K562 (cell line): ENCODE data around the gene ATRN. TPM values are rescaled to one million over a fixed set of nuclear protein-coding genes. Genes with fewer than 3 reads are reported as not detected.

Source experiments
- ATAC-seq: fragments of 200-7000 bp; cut with Tn5 transposase; 3 replicates; pipeline ENCODE4 v1.9.1; 2020; ENCODE audit warnings: moderate library complexity
- BruUV-seq: library from RNA; stranded (reverse); fragments of 400-500 nt; replicated peaks from 2 replicates; lab custom pipeline; 2021; lab: Mats Ljungman, UMichigan
- CTCF ChIA-PET: fragments of 300-600 bp; formaldehyde crosslinking; extraction: SDS; loops from one replicate; lab custom pipeline; 2021; ENCODE audit warnings: low intra/inter-chr PET ratio; lab: Yijun Ruan, JAX
- POLR2A ChIA-PET: fragments of 300-600, 350-650 bp; sonication (Branson Sonifier 250); formaldehyde crosslinking; extraction: SDS; loops from one replicate; lab custom pipeline; 2021; ENCODE audit warnings: antibody characterized with exemption, inconsistent platforms; lab: Yijun Ruan, JAX
- DNase-seq, 4 experiments: peaks; one replicate each; pipeline versions ENCODE4 v3.0.0 to v3.0.0-alpha.2; 2011 to 2018; ENCODE audit warnings: low spot score in 3 of 4, mixed read lengths in 3 of 4; ENCODE audit errors: extremely low read depth in 1 of 4
- FAIRE-seq: peaks from 2 replicates; lab custom pipeline; 2011; peaks lifted over from hg19 to GRCh38; lab: Jason Lieb, UNC
- H2AFZ ChIP-seq: 2 replicates; pipeline ENCODE4 v1.6.0; 2011; ENCODE audit warnings: low read depth, low read length, control low read depth, inconsistent platforms
- H3K27ac ChIP-seq: fragments of 200-600 bp; 3 replicates; pipeline ENCODE4 v1.8.0; 2011; ENCODE audit warnings: low read depth, mild to moderate bottlenecking, control low read depth, inconsistent platforms, low read length, moderate library complexity, mixed read lengths; ENCODE audit errors: extremely low read depth
- H3K27me3 ChIP-seq, 2 experiments: fragments of 300-600 bp in 1 of 2; 2 replicates in 1 of 2; 3 replicates in 1 of 2; pipeline versions ENCODE4 v1.6.0 to v1.8.0; 2011; ENCODE audit warnings: inconsistent platforms in 2 of 2, low read length in 2 of 2, mild to moderate bottlenecking in 1 of 2, mixed read lengths in 1 of 2, moderate library complexity in 1 of 2; ENCODE audit not compliant: control insufficient read depth in 2 of 2, insufficient read depth in 2 of 2
- H3K36me3 ChIP-seq: fragments of 300-600 bp; 3 replicates; pipeline ENCODE4 v1.8.0; 2011; ENCODE audit warnings: mild to moderate bottlenecking, low read length, inconsistent platforms; ENCODE audit not compliant: control insufficient read depth, insufficient read depth
- H3K4me1 ChIP-seq, 2 experiments: fragments of 200-600 bp in 1 of 2; replicated peaks in 1 of 2; 2 replicates in 1 of 2; 3 replicates in 1 of 2; pipeline versions ENCODE4 v1.5.1 to v1.8.0; 2011; ENCODE audit warnings: inconsistent platforms in 2 of 2, low read length in 2 of 2, mild to moderate bottlenecking in 1 of 2, mixed read lengths in 1 of 2, moderate library complexity in 1 of 2; ENCODE audit not compliant: control insufficient read depth in 2 of 2, insufficient read depth in 2 of 2
- H3K4me2 ChIP-seq: 2 replicates; pipeline ENCODE4 v1.6.1; 2011; ENCODE audit warnings: low read length, control low read depth, inconsistent platforms, mixed read lengths; ENCODE audit not compliant: insufficient read depth
- H3K4me3 ChIP-seq: fragments of 200-600 bp; sonication (generic), shearing (Covaris generic); 2 replicates; pipeline ENCODE4 v1.5.1; 2016; ENCODE audit warnings: control low read depth, inconsistent platforms
- H3K79me2 ChIP-seq: fragments of 200-600 bp; 3 replicates; pipeline ENCODE4 v1.8.0; 2011; ENCODE audit warnings: low read length, inconsistent platforms; ENCODE audit not compliant: control insufficient read depth, insufficient read depth
- H3K9ac ChIP-seq, 2 experiments: 2 replicates each; pipeline versions ENCODE4 v1.6.0 to v1.6.1; 2011; ENCODE audit warnings: low read depth in 2 of 2, low read length in 2 of 2, control low read depth in 1 of 2, inconsistent platforms in 1 of 2, mild to moderate bottlenecking in 1 of 2, mixed read lengths in 1 of 2; ENCODE audit not compliant: insufficient read depth in 1 of 2
- H3K9me1 ChIP-seq: one replicate; pipeline ENCODE4 v1.6.0; 2011; ENCODE audit warnings: inconsistent platforms, mild to moderate bottlenecking, low read length, moderate library complexity; ENCODE audit not compliant: control insufficient read depth, insufficient read depth
- H3K9me3 ChIP-seq: replicated peaks from 2 replicates; pipeline ENCODE4 v1.5.1; 2011; ENCODE audit warnings: low read depth, low read length, inconsistent platforms; ENCODE audit not compliant: control insufficient read depth, insufficient read depth
- H4K20me1 ChIP-seq: replicated peaks from 2 replicates; pipeline ENCODE4 v1.6.1; 2011; ENCODE audit warnings: low read length, inconsistent platforms, mixed read lengths; ENCODE audit not compliant: control insufficient read depth, insufficient read depth
- CBX5 ChIP-seq: IDR thresholded peaks from 2 replicates; pipeline ENCODE4 v1.6.1; 2014; ENCODE audit warnings: low read depth, borderline replicate concordance
- HDAC2 ChIP-seq: fragments of 450-650 bp; IDR thresholded peaks from 2 replicates; pipeline ENCODE4 v1.6.1; 2016; ENCODE audit warnings: mild to moderate bottlenecking
- KAT8 ChIP-seq: fragments of 450-650 bp; IDR thresholded peaks from 2 replicates; pipeline ENCODE4 v1.6.1; 2016; ENCODE audit warnings: low read depth, mild to moderate bottlenecking
- NFXL1 ChIP-seq: fragments of 450-650 bp; formaldehyde crosslinking; IDR thresholded peaks from 2 replicates; pipeline ENCODE4 v1.4.0; 2021; ENCODE audit warnings: mild to moderate bottlenecking
- RB1 ChIP-seq: fragments of 450-650 bp; IDR thresholded peaks from 2 replicates; pipeline ENCODE4 v1.6.1; 2017; ENCODE audit warnings: low read depth, mild to moderate bottlenecking
- RBM15 ChIP-seq: fragments of 200-400 bp; formaldehyde crosslinking; IDR thresholded peaks from 2 replicates; pipeline ENCODE4 v1.6.1; 2018; ENCODE audit warnings: mild to moderate bottlenecking, low read length, moderate library complexity; ENCODE audit not compliant: insufficient read depth
- TCF3 ChIP-seq: sonication (generic); formaldehyde crosslinking; IDR thresholded peaks from 2 replicates; pipeline ENCODE4 v1.4.0; 2020; ENCODE audit warnings: mild to moderate bottlenecking, missing genetic modification reagents
- ZC3H11A ChIP-seq: IDR thresholded peaks from 2 replicates; pipeline ENCODE4 v1.6.1; 2012; ENCODE audit warnings: low read depth, low read length, improper control_type of control experiment
- ZNF507 ChIP-seq: conservative IDR thresholded peaks from 2 replicates; pipeline ENCODE4 v1.6.1; 2017; ENCODE audit warnings: missing genetic modification characterization, missing compliant biosample characterization
- ZNF668 ChIP-seq: fragments of 250-450 bp; sonication (Bioruptor Pico); IDR thresholded peaks from 2 replicates; pipeline ENCODE4 v1.8.0; 2022; ENCODE audit warnings: mild to moderate bottlenecking, inconsistent platforms
- ZNF75A ChIP-seq: fragments of 450-650 bp; formaldehyde crosslinking; IDR thresholded peaks from 2 replicates; pipeline ENCODE4 v1.4.0; 2020; ENCODE audit warnings: mild to moderate bottlenecking
- WGBS: fragments of 100-300 bp; shearing (Covaris generic); methylation state at CpG from one replicate; pipeline ENCODE4 v1.1.6; 2016; ENCODE audit warnings: low coverage, mixed read lengths; ENCODE audit not compliant: insufficient coverage; ENCODE audit errors: missing lambda C conversion rate; 5-methylcytosine and 5-hydroxymethylcytosine counted together
- in situ Hi-C: fragments of 300-500 bp; cut with MboI; formaldehyde crosslinking; loops from 4 replicates; pipeline ENCODE4 v1.15.0; 2018; ENCODE audit warnings: inconsistent platforms, mixed read lengths
- intact Hi-C: fragments of 100-400 bp; cut with micrococcal nuclease; formaldehyde crosslinking; loops from 2 replicates; pipeline ENCODE4 v1.14.2; 2022
- polyA plus RNA-seq, 8 experiments: library from polyadenylated mRNA; depleted of rRNA in 4 of 8; stranded (reverse) in 5 of 8; unstranded in 3 of 8; fragments of >200 nt; fragmentation: Nextera tagmentation in 2 of 8; fragmentation: Illumina TruSeq in 1 of 8; extraction: Ambion mirVana in 2 of 8; extraction: Trizol in 1 of 8; gene quantifications; 2 replicates each; pipeline versions ENCODE4 v1.2.1 to v1.2.3, GENCODE V29; 2011 to 2014; ENCODE audit warnings: inconsistent platforms in 1 of 8, missing spikeins in 1 of 8
- total RNA-seq, 7 experiments: library from RNA; depleted of rRNA in 6 of 7; stranded (reverse); fragments of >200 nt in 6 of 7; fragmentation: Illumina TruSeq in 2 of 7; extraction: Trizol in 2 of 7; gene quantifications; 2 replicates each; pipeline versions ENCODE4 v1.2.1 to v1.2.3, GENCODE V29; 2011 to 2021; ENCODE audit warnings: low replicate concordance in 1 of 7

Gene ATRN
- total and polyA plus RNA-seq, 9 of the 15 experiments (the other 6 are each of a cell fraction or from before 2014, with no cell fraction given): 0.69 to 16.5 (median 7.6) TPM

- no peaks in the 10 kb centered on the region for H3K79me2 ChIP-seq
- H3K9me1 ChIP-seq: no peaks in the 10 kb centered on the region
- no peak overlapping the region for H3K4me2 ChIP-seq
- in situ Hi-C loops (no loop called here), intact Hi-C loops (no loop called here)
- no TSS peak for BruUV-seq
- 48% methylated on average over 6 of the region's 6 CpGs for WGBS
- no peak overlapping the region for H3K4me3 ChIP-seq
- ChIA-PET CTCF (no interaction called here), POLR2A (interaction anchor here (0.6 kb wide), 1 partner anchor 46 kb away, joined by 3 read pairs; no protein-coding TSS in a partner anchor)
- ATAC-seq: no peak
- no peaks in the 10 kb centered on the region for H3K36me3 ChIP-seq
- no peak for FAIRE-seq
- H2AFZ ChIP-seq: no peak overlapping the region
- H3K27ac ChIP-seq: no peak overlapping the region
- no peak overlapping the region for H3K9ac ChIP-seq
- no peaks in the 10 kb centered on the region for H3K27me3 ChIP-seq
- H3K9me3 ChIP-seq: no peaks in the 10 kb centered on the region
- TF ChIP-seq TCF3 (CRISPR knock-in tag): no peak
- no peak for TF ChIP-seq ZNF75A
- TF ChIP-seq KAT8: no peak
- no peak for TF ChIP-seq ZC3H11A
- TF ChIP-seq RB1: no peak
- TF ChIP-seq ZNF507 (tag): no peak
- no peak for TF ChIP-seq HDAC2
- no peak for TF ChIP-seq NFXL1
- no peak for TF ChIP-seq CBX5
- no peak for TF ChIP-seq ZNF668 (CRISPR knock-in tag)
- TF ChIP-seq RBM15: no peak
- no peaks in the 10 kb centered on the region for H4K20me1 ChIP-seq
- no peak for DNase-seq
- no peaks in the 10 kb centered on the region for H3K4me1 ChIP-seq
Measured at GRCh38 chr20:3633913-3634478, 163.2 kb downstream of the ATRN start.
